Body of pancreas (tissue), 4 donors: ENCODE measurements around the gene ARID4A.

Source experiments
- CTCF ChIP-seq, 7 experiments: fragments of 450-650 bp in 4 of 7; fragments of 200-600 bp in 3 of 7; sonication (generic) in 3 of 7; IDR thresholded peaks; one replicate each; pipeline ENCODE4 v1.5.1; 2016 to 2019; ENCODE audit warnings: antibody characterized with exemption in 7 of 7
- POLR2A ChIP-seq, 3 donors: fragments of 450-650 bp; IDR thresholded peaks; one replicate each; pipeline ENCODE4 v1.6.1; 2016; ENCODE audit warnings: antibody characterized with exemption in 3 of 3, mild to moderate bottlenecking in 2 of 3

GRCh38 chr14:58280954-58281787 is 17.2 kb upstream of the ARID4A start:
- TF ChIP-seq CTCF (IDR thresholded peaks at IDR 0.05): no peak
- TF ChIP-seq POLR2A (IDR thresholded peaks at IDR 0.05): no peak
